Memory B cell (primary cell): Measurements from ENCODE around the gene PCDHB8.
"Not testable (repeated sequence)": the region's sequence is repeated elsewhere in the genome, so short reads cannot be mapped to it uniquely, and the experiment has no call there.

Source experiments
- ATAC-seq: fragments of 150-1000 bp; cut with Tn5 transposase; 2 replicates; pipeline ENCODE4 v1.10.0; 2021; ENCODE audit warnings: low read depth, mild to moderate bottlenecking, moderate library complexity
- DNase-seq, 2 donors: peaks; one replicate each; pipeline ENCODE4 v3.0.0; 2022; ENCODE audit warnings: low spot score in 2 of 2
- H3K27ac Mint-ChIP-seq: one replicate; pipeline ENCODE4 v1.8.0; 2022; ENCODE audit warnings: mild to moderate bottlenecking, moderate library complexity, mixed read lengths
- H3K27me3 Mint-ChIP-seq: one replicate; pipeline ENCODE4 v1.8.0; 2022; ENCODE audit warnings: mixed read lengths
- H3K36me3 Mint-ChIP-seq: one replicate; pipeline ENCODE4 v1.8.0; 2022; ENCODE audit warnings: mild to moderate bottlenecking, mixed read lengths
- H3K4me1 Mint-ChIP-seq: one replicate; pipeline ENCODE4 v1.8.0; 2022; ENCODE audit warnings: mixed read lengths
- H3K4me3 Mint-ChIP-seq: one replicate; pipeline ENCODE4 v1.8.0; 2022; ENCODE audit warnings: mild to moderate bottlenecking, moderate library complexity, mixed read lengths
- H3K9me3 Mint-ChIP-seq: one replicate; pipeline ENCODE4 v1.8.0; 2022; ENCODE audit warnings: mixed read lengths

Gene PCDHB8

GRCh38 chr5:141177577-141178191 lies at the start of gene PCDHB8:
PCDHB8 (plus strand) TSS chr5:141177790; CDS start chr5:141178035, 245 bp downstream.
- not testable (repeated sequence) for H3K9me3 Mint-ChIP-seq, H3K36me3 Mint-ChIP-seq, H3K27me3 Mint-ChIP-seq, ATAC-seq, DNase-seq, H3K4me1 Mint-ChIP-seq, H3K27ac Mint-ChIP-seq, H3K4me3 Mint-ChIP-seq

DNA sequence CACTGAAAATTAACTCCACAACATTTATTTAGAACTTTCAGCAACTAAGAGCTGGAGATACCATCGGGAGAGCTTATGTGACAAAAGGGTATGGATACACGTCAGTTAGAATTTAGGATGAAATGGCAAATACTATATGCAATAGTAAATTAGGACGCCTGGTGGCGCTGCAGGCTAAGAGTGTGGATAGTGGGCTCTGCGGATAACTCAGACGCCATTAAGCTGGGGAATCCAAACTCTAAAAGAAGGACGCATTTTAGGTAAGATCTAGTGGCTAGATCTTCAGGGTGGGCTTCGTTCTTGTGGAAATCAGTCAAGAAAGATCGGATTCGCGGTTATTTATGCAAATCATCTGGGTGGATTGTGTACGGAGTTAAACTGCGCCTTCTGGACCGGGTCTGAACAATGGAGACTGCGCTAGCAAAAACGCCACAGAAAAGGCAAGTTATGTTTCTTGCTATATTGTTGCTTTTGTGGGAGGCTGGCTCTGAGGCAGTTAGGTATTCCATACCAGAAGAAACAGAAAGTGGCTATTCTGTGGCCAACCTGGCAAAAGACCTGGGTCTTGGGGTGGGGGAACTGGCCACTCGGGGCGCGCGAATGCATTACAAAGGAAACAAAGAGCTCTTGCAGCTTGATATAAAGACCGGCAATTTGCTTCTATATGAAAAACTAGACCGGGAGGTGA lies 42.4 kb upstream of the PCDHB8 start, which contains the start of gene PCDHB5:
PCDHB5 (plus strand) TSS at position 177 of the 688 bp plus-strand sequence; CDS start at position 406, 229 bp downstream.
- Mint-ChIP-seq H3K27me3 (peaks cover 2% of the 10 kb centered on the region), H3K36me3 (peaks cover 3% of the 10 kb centered on the region), H3K27ac (no peak within 1 kb of the TSS), H3K9me3 (peaks cover 17% of the 10 kb centered on the region), H3K4me1 (no peaks in the 10 kb centered on the region), H3K4me3 (no peak within 1 kb of the TSS)
- ATAC-seq (no peak), DNase-seq (no peak)

DNA sequence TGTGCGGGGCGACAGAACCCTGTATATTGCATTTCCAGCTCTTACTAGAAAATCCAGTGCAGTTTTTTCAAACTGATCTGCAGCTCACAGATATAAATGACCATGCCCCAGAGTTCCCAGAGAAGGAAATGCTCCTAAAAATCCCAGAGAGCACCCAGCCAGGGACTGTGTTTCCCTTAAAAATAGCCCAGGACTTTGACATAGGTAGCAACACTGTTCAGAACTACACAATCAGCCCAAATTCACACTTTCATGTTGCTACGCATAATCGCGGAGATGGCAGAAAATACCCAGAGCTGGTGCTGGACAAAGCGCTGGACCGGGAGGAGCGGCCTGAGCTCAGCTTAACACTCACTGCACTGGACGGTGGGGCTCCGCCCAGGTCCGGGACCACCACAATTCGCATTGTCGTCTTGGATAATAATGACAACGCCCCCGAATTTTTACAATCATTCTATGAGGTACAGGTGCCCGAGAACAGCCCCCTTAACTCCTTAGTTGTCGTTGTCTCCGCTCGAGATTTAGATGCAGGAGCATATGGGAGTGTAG lies 41.8 kb upstream of the PCDHB8 start:
- Mint-ChIP-seq H3K27ac (no peak overlapping the region), H3K27me3 (peaks cover 2% of the 10 kb centered on the region), H3K9me3 (peaks cover 15% of the 10 kb centered on the region), H3K36me3 (peaks cover 3% of the 10 kb centered on the region), H3K4me3 (no peak overlapping the region), H3K4me1 (no peaks in the 10 kb centered on the region)
- no peak for ATAC-seq
- DNase-seq: no peak

- H3K27ac Mint-ChIP-seq, ATAC-seq, H3K27me3 Mint-ChIP-seq, H3K4me3 Mint-ChIP-seq, H3K36me3 Mint-ChIP-seq, DNase-seq, H3K4me1 Mint-ChIP-seq: not testable (repeated sequence)
- peaks cover 13% of the 10 kb centered on the region for H3K9me3 Mint-ChIP-seq
Observed at GRCh38 chr5:141137346-141137745, 40.2 kb upstream of the PCDHB8 start.

DNA sequence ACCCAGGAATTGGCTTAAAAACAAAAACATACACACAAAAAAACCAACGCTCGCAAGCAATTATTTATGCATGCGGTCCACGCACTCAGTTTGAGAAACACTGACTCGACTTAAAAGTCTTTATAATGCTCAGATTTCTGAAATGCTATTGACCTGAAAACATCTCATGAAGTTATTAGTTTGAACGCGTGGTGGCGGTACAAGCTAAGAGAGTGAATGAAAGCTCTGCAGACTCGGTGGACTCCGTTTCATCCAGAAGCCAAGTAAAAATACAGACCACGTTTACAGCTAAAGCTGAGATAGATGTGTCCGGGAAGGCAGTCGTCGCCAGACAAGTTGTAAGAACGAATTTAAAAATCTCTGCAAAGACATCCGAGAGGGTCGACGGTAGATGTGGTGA lies 27.8 kb upstream of the PCDHB8 start, which contains the start of gene PCDHB6:
PCDHB6 (plus strand) TSS at position 246 of the 400 bp plus-strand sequence. CDS start 201 bp downstream, outside the sequence.
- H3K36me3 Mint-ChIP-seq: peaks cover 3% of the 10 kb centered on the region
- ATAC-seq (no peak), DNase-seq (no peak)
- peaks cover 1% of the 10 kb centered on the region for H3K9me3 Mint-ChIP-seq
- H3K4me3 Mint-ChIP-seq: no peak within 1 kb of the TSS
- no peak within 1 kb of the TSS for H3K27ac Mint-ChIP-seq
- peaks cover 2% of the 10 kb centered on the region for H3K4me1 Mint-ChIP-seq
- H3K27me3 Mint-ChIP-seq: no peaks in the 10 kb centered on the region

DNA sequence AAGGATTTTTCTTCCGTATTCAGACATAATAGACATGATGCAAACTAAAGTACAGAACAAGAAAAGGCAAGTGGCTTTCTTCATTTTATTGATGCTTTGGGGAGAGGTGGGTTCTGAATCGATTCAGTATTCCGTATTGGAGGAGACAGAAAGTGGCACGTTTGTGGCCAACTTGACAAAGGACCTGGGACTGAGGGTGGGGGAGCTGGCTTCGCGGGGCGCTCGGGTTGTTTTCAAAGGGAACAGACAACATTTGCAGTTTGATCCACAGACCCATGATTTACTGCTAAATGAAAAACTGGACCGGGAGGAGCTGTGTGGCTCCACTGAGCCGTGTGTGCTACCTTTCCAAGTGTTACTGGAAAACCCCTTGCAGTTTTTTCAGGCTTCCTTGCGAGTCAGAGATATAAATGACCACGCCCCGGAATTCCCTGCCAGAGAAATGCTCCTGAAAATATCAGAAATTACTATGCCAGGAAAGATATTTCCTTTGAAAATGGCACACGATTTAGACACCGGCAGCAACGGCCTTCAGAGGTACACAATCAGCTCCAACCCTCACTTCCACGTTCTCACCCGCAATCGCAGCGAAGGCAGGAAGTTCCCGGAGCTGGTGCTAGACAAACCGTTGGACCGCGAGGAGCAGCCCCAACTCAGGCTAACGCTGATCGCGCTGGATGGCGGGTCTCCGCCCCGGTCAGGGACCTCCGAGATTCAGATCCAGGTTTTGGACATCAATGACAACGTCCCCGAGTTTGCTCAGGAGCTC lies 27.2 kb upstream of the PCDHB8 start:
- Mint-ChIP-seq H3K9me3 (peaks cover 1% of the 10 kb centered on the region), H3K36me3 (peaks cover 3% of the 10 kb centered on the region), H3K27me3 (no peaks in the 10 kb centered on the region), H3K27ac (no peak overlapping the region), H3K4me3 (no peak overlapping the region), H3K4me1 (peaks cover 2% of the 10 kb centered on the region)
- DNase-seq (no peak), ATAC-seq (no peak)

- Mint-ChIP-seq H3K36me3 (peaks cover 3% of the 10 kb centered on the region), H3K4me3 (no peak overlapping the region), H3K9me3 (peaks cover 1% of the 10 kb centered on the region), H3K27me3 (no peaks in the 10 kb centered on the region), H3K4me1 (peaks cover 2% of the 10 kb centered on the region), H3K27ac (no peak overlapping the region)
- DNase-seq (no peak), ATAC-seq (no peak)
Observed at GRCh38 chr5:141150993-141151325, 26.6 kb upstream of the PCDHB8 start.

DNA sequence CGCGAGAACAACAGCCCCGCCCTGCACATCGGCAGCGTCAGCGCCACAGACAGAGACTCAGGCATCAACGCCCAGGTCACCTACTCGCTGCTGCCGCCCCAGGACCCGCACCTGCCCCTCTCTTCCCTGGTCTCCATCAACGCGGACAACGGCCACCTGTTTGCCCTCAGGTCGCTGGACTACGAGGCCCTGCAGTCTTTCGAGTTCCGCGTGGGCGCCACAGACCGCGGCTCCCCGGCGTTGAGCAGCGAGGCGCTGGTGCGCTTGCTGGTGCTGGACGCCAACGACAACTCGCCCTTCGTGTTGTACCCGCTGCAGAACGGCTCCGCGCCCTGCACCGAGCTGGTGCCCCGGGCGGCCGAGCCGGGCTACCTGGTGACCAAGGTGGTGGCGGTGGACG lies 26.0 kb upstream of the PCDHB8 start:
- H3K4me3 Mint-ChIP-seq, H3K36me3 Mint-ChIP-seq, H3K9me3 Mint-ChIP-seq, ATAC-seq, H3K27me3 Mint-ChIP-seq, H3K4me1 Mint-ChIP-seq, DNase-seq, H3K27ac Mint-ChIP-seq: not testable (repeated sequence)

DNA sequence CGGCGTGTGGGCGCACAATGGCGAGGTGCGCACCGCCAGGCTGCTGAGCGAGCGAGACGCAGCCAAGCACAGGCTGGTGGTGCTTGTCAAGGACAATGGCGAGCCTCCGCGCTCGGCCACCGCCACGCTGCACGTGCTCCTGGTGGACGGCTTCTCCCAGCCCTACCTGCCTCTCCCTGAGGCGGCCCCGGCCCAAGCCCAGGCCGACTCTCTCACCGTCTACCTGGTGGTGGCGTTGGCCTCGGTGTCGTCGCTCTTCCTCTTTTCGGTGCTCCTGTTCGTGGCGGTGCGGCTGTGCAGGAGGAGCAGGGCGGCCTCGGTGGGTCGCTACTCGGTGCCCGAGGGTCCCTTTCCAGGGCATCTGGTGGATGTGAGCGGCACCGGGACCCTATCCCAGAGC lies 25.5 kb upstream of the PCDHB8 start:
- H3K27ac Mint-ChIP-seq, H3K4me1 Mint-ChIP-seq, H3K4me3 Mint-ChIP-seq, H3K36me3 Mint-ChIP-seq, H3K9me3 Mint-ChIP-seq, H3K27me3 Mint-ChIP-seq, DNase-seq, ATAC-seq: not testable (repeated sequence)

GRCh38 chr5:141155540-141156374 lies 21.8 kb upstream of the PCDHB8 start:
- no peak overlapping the region for H3K27ac Mint-ChIP-seq
- H3K36me3 Mint-ChIP-seq: peaks cover 1% of the 10 kb centered on the region

DNA sequence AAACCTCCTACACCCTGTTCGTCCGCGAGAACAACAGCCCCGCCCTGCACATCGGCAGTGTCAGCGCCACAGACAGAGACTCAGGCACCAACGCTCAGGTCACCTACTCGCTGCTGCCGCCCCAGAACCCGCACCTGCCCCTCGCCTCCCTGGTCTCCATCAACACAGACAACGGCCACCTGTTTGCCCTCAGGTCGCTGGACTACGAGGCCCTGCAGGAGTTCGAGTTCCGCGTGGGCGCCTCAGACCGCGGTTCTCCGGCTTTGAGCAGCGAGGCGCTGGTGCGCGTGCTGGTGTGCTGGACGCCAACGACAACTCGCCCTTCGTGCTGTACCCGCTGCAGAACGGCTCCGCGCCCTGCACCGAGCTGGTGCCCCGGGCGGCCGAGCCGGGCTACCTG lies 20.2 kb upstream of the PCDHB8 start:
- H3K36me3 Mint-ChIP-seq, DNase-seq, H3K4me1 Mint-ChIP-seq, H3K27ac Mint-ChIP-seq, H3K9me3 Mint-ChIP-seq, ATAC-seq, H3K27me3 Mint-ChIP-seq, H3K4me3 Mint-ChIP-seq: not testable (repeated sequence)

More at GRCh38 chr5:141155540-141156374, 21.8 kb upstream of the PCDHB8 start:
- ATAC-seq (no peak), DNase-seq (no peak)
- H3K27me3 Mint-ChIP-seq: peaks cover 1% of the 10 kb centered on the region
- no peaks in the 10 kb centered on the region for H3K4me1 Mint-ChIP-seq
- peaks cover 3% of the 10 kb centered on the region for H3K9me3 Mint-ChIP-seq
- H3K4me3 Mint-ChIP-seq: no peak overlapping the region

DNA sequence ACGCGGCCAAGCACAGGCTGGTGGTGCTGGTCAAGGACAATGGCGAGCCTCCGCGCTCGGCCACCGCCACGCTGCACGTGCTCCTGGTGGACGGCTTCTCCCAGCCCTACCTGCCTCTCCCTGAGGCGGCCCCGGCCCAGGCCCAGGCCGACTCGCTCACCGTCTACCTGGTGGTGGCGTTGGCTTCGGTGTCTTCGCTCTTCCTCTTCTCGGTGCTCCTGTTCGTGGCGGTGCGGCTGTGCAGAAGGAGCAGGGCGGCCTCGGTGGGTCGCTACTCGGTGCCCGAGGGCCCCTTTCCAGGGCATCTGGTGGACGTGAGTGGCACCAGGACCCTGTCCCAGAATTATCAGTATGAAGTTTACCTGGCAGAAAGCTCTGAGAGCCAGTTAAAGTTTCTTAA lies 19.7 kb upstream of the PCDHB8 start:
- not testable (repeated sequence) for H3K27ac Mint-ChIP-seq, ATAC-seq, H3K4me3 Mint-ChIP-seq, H3K36me3 Mint-ChIP-seq, H3K4me1 Mint-ChIP-seq, H3K9me3 Mint-ChIP-seq, H3K27me3 Mint-ChIP-seq, DNase-seq

- Mint-ChIP-seq H3K9me3 (peaks cover 4% of the 10 kb centered on the region), H3K36me3 (peaks cover 2% of the 10 kb centered on the region), H3K4me3 (no peak within 1 kb of the TSS), H3K27ac (peak within 1 kb of the TSS; percentile 3), H3K4me1 (peaks cover 3% of the 10 kb centered on the region), H3K27me3 (peaks cover 6% of the 10 kb centered on the region)
- ATAC-seq: no peak
- no peak for DNase-seq
Observed at GRCh38 chr5:141172381-141173204, 5.0 kb upstream of the PCDHB8 start, which contains the start of gene PCDHB7. PCDHB7 (plus strand) TSS chr5:141172644; CDS start chr5:141172836, 192 bp downstream.
